Upper lobe of left lung (tissue), 4 donors: ENCODE results near the gene ASTN2.

ENCODE experiments used
- CTCF ChIP-seq, 6 experiments: fragments of 450-650 bp in 4 of 6; fragments of 200-600 bp in 2 of 6; sonication (generic) in 2 of 6; IDR thresholded peaks; one replicate each; pipeline ENCODE4 v1.5.1; 2016 to 2019; ENCODE audit warnings: antibody characterized with exemption in 6 of 6
- POLR2A ChIP-seq, 4 donors: fragments of 450-650 bp; IDR thresholded peaks; one replicate each; pipeline ENCODE4 v1.5.1; 2016 to 2017; ENCODE audit warnings: antibody characterized with exemption in 4 of 4, mild to moderate bottlenecking in 2 of 4
- POLR2AphosphoS5 ChIP-seq, 2 donors: sonication (generic); formaldehyde crosslinking; IDR thresholded peaks; one replicate each; pipeline ENCODE4 v1.5.1; 2017; ENCODE audit warnings: antibody characterized with exemption in 2 of 2

GRCh38 chr9:116626762-116627161 is 788.1 kb downstream of the ASTN2 start:
- TF ChIP-seq POLR2A (IDR thresholded peaks at IDR 0.05) (no peak), CTCF (IDR thresholded peaks at IDR 0.05) (no peak), POLR2AphosphoS5 (IDR thresholded peaks at IDR 0.05) (no peak)
